HG02642 (cell line): ENCODE data around the gene WHRN.
A peak's percentile ranks its signal among the peaks of the same experiment; 100 is the strongest.

Source experiments
- ATAC-seq: cut with Tn5 transposase; IDR thresholded peaks from one replicate; pipeline ENCODE4 v1.9.1; 2021; ENCODE audit warnings: mild to moderate bottlenecking; ENCODE audit not compliant: unreplicated experiment, poor library complexity

WHRN gene

GRCh38 chr9:114406441-114406840 is 98.8 kb downstream of the WHRN start:
- no peak for ATAC-seq

- ATAC-seq, result peak; percentile 82
Measured at GRCh38 chr9:114405294-114406034, 99.8 kb downstream of the WHRN start.

GRCh38 chr9:114404531-114404930 is 100.7 kb downstream of the WHRN start:
- no peak for ATAC-seq

GRCh38 chr9:114403153-114403756 is 102.0 kb downstream of the WHRN start:
- no peak for ATAC-seq

- ATAC-seq, result no peak
Measured at GRCh38 chr9:114401344-114401743, 103.9 kb downstream of the WHRN start.

GRCh38 chr9:114400772-114401171 is 104.5 kb downstream of the WHRN start:
- ATAC-seq, result no peak

- no peak for ATAC-seq
Measured at GRCh38 chr9:114400219-114400618, 105.1 kb downstream of the WHRN start.

GRCh38 chr9:114399381-114399780 is 105.9 kb downstream of the WHRN start:
- no peak for ATAC-seq

GRCh38 chr9:114397848-114398605 is 107.2 kb downstream of the WHRN start:
- ATAC-seq, result peak; percentile 84

GRCh38 chr9:114397219-114397847 is 107.9 kb downstream of the WHRN start:
- ATAC-seq, result no peak

GRCh38 chr9:114396558-114397218 is 108.6 kb downstream of the WHRN start:
- no peak for ATAC-seq

GRCh38 chr9:114395768-114396167 is 109.5 kb downstream of the WHRN start:
- no peak for ATAC-seq

GRCh38 chr9:114395334-114395617 is 110.0 kb downstream of the WHRN start:
- no peak for ATAC-seq

GRCh38 chr9:114394523-114395333 is 110.5 kb downstream of the WHRN start:
- no peak for ATAC-seq

GRCh38 chr9:114392749-114393112 is 112.5 kb downstream of the WHRN start:
- no peak for ATAC-seq

- ATAC-seq, result no peak
Measured at GRCh38 chr9:114390952-114391351, 114.3 kb downstream of the WHRN start.

GRCh38 chr9:114389612-114390368 is 115.5 kb downstream of the WHRN start:
- no peak for ATAC-seq

GRCh38 chr9:114388764-114389375 is 116.4 kb downstream of the WHRN start:
- ATAC-seq, result no peak

- ATAC-seq, result no peak
Measured at GRCh38 chr9:114388357-114388682, 117.0 kb downstream of the WHRN start.
